ENCODE measurements around the gene ZC3HAV1.
"Not testable (repeated sequence)": the region's sequence is repeated elsewhere in the genome, so short reads cannot be mapped to it uniquely, and the experiment has no call there.

Gene ZC3HAV1

DNA sequence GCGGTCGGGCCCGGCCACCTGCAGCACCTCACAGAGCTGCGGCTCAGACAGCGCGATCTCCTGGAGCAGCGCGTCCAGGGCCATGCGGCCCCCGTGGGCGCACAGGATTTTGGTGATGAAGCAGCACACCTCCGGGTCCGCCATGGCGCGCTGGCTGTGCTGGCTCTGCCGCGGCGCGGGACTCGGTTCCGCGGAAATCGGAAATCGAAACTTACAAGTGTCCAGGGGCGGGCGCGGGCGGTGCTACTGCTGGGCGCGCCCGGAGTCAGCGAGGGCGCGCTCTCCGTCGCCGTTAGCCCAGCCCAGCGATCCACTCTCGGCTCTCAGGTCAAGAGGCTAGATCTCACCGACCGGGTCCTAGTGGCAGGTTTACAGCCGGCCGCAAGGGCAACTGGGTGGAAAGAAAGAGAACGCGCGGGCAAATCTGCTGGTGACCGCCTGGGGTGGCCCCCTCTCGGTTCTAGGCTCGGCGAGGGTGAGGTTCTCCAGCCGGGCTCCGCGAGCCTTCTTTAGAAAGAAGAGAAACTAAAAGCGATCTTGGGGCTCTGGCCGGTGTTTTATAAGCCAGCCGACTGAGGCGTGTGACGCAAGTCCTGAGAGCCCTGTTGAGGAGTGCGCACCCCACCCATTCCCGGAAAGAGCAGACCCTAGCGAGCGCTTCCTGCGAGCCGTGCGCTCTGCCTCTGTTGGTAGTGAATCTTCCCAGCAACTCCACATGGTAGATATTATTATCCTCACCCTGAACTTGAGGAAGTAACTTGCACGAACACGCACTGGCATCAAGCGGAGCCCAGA, at the start of gene ZC3HAV1:
ZC3HAV1 (minus strand) TSS at position 533 of the 795 bp plus-strand sequence; CDS start at position 144, 389 bp downstream.
- peak within 1 kb of the TSS; percentile 88 for H3K27ac ChIP-seq (ENCODE audit: low read length)
- H3K36me3 ChIP-seq (ENCODE audit: control insufficient read depth in 2 of 2, insufficient read depth in 2 of 2, low read length in 2 of 2) = no peaks in the 10 kb centered on the region
- no peaks in the 10 kb centered on the region for H3K27me3 ChIP-seq (ENCODE audit: control insufficient read depth in 1 of 2, insufficient read depth in 2 of 2, low read length in 2 of 2)
- peaks cover 12% of the 10 kb centered on the region for H3K4me1 ChIP-seq (ENCODE audit: control insufficient read depth, insufficient read depth, low read length)
- H3K4me3 ChIP-seq (ENCODE audit: low read length in 2 of 2) = peak within 1 kb of the TSS; percentile 93 to 95
- no peaks in the 10 kb centered on the region for H3K9me3 ChIP-seq (ENCODE audit: control insufficient read depth in 2 of 2, low read length in 2 of 2)
- peak within 1 kb of the TSS; percentile 73 to 90 for H3K9ac ChIP-seq (ENCODE audit: low read length in 2 of 2)

DNA sequence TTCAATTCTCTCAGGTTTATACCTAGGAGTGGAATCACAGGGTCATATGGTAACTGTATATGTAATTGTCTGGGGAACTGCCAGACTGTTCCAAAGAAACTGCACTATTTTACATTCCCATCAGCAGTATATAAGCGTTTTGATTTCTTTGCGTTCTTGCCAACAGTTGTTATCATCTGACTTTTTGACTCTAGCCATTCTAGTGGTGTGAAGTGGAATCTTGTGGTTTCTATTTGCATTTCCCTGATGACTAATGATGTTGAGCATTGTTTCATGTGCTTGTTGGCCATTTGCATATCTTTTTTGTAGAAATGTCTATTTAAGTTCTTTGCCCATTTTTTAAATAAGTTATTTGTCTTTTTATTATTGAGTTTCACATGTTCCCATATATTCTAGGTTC, 44.3 kb upstream of the ZC3HAV1 start:
- Histone ChIP-seq H3K27me3 (ENCODE audit: control insufficient read depth in 1 of 2, insufficient read depth in 2 of 2, low read length in 2 of 2) (no peaks in the 10 kb centered on the region), H3K9ac (ENCODE audit: low read length in 2 of 2) (no peak overlapping the region)

GRCh38 chr7:139152149-139152548, 42.6 kb upstream of the ZC3HAV1 start:
- Histone ChIP-seq H3K27ac (ENCODE audit: low read length) (no peak overlapping the region), H3K27me3 (ENCODE audit: control insufficient read depth in 1 of 2, insufficient read depth in 2 of 2, low read length in 2 of 2) (no peaks in the 10 kb centered on the region), H3K4me3 (ENCODE audit: low read length in 2 of 2) (no peak overlapping the region), H3K36me3 (ENCODE audit: control insufficient read depth in 2 of 2, insufficient read depth in 2 of 2, low read length in 2 of 2) (peaks cover 0 to 4% of the 10 kb centered on the region in 2 donors), H3K4me1 (ENCODE audit: control insufficient read depth, insufficient read depth, low read length) (no peaks in the 10 kb centered on the region), H3K9me3 (ENCODE audit: control insufficient read depth in 2 of 2, low read length in 2 of 2) (no peaks in the 10 kb centered on the region), H3K9ac (ENCODE audit: low read length in 2 of 2) (no peak overlapping the region)

More for the DNA sequence above, 44.3 kb upstream of the ZC3HAV1 start:
- Histone ChIP-seq H3K4me1 (ENCODE audit: control insufficient read depth, insufficient read depth, low read length) (no peaks in the 10 kb centered on the region), H3K27ac (ENCODE audit: low read length) (no peak overlapping the region), H3K36me3 (ENCODE audit: control insufficient read depth in 2 of 2, insufficient read depth in 2 of 2, low read length in 2 of 2) (no peaks in the 10 kb centered on the region), H3K4me3 (ENCODE audit: low read length in 2 of 2) (no peak overlapping the region), H3K9me3 (ENCODE audit: control insufficient read depth in 2 of 2, low read length in 2 of 2) (no peaks in the 10 kb centered on the region)

DNA sequence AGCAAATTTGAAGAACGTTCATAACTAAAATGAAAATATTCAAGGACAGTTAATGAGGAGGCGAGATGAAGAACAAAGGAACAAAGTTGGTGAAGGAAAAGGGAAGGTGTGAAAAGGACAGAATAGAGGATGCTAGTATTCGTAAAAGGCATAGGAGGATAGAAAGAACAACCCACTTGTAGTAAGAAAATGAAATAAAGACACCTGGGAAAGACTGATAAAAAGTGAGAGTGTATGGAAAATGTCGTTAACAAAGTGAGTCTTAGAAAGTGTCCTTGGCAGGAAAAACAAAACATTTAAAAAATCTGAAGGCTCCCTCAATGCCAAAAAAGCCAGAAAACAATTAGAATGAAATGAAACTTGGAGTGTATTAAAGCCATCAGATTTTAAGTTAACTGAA, 29.6 kb upstream of the ZC3HAV1 start:
- Histone ChIP-seq H3K27ac (ENCODE audit: low read length) (no peak overlapping the region), H3K4me1 (ENCODE audit: control insufficient read depth, insufficient read depth, low read length) (no peaks in the 10 kb centered on the region), H3K9ac (ENCODE audit: low read length in 2 of 2) (no peak overlapping the region), H3K27me3 (ENCODE audit: control insufficient read depth in 1 of 2, insufficient read depth in 2 of 2, low read length in 2 of 2) (no peaks in the 10 kb centered on the region), H3K4me3 (ENCODE audit: low read length in 2 of 2) (no peak overlapping the region), H3K9me3 (ENCODE audit: control insufficient read depth in 2 of 2, low read length in 2 of 2) (no peaks in the 10 kb centered on the region), H3K36me3 (ENCODE audit: control insufficient read depth in 2 of 2, insufficient read depth in 2 of 2, low read length in 2 of 2) (peaks cover 0 to 3% of the 10 kb centered on the region in 2 donors)

DNA sequence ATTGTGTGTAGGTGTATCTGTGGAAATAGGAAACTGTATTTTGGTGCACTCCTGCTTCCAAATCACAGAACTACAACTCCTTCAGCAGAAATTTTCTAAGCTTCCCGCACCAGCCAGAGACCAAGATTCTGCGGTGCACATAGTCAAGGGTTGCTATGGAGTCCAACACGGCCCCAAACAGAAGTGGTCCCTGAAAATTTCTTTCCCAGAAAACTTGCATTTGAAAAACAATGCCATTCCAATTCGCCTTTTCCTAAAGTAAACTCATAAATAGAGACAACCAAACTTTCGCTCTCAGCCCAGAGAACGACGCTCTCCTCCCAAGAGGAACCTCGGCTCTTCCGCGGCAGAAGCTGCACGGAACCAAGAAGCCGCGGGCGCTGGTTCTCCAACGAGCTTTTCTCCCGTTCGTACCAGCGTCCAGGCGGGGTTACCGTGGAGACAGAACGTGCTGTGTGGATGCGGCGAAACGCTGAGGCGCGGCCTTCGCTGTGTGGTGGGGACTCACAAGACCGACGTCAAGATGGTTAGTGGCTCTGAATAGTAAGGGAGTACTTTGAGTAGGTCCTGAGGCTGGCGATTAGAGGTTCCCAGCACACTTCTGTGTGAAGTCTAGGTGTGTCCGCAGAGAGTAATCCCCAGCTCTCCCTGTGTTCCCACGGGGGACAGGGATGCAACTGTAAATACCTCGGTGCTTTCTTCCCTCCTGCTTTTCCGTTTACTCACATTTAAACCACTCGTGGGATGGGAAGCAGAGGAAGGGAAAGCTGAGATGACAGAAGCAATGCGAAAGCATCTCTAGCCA, 24.0 kb upstream of the ZC3HAV1 start:
- Histone ChIP-seq H3K9me3 (ENCODE audit: control insufficient read depth in 2 of 2, low read length in 2 of 2) (no peaks in the 10 kb centered on the region), H3K9ac (ENCODE audit: low read length in 2 of 2) (peak overlapping the region; percentile 76 to 84), H3K27me3 (ENCODE audit: control insufficient read depth in 1 of 2, insufficient read depth in 2 of 2, low read length in 2 of 2) (no peaks in the 10 kb centered on the region), H3K4me3 (ENCODE audit: low read length in 2 of 2) (peak overlapping the region; percentile 88), H3K36me3 (ENCODE audit: control insufficient read depth in 2 of 2, insufficient read depth in 2 of 2, low read length in 2 of 2) (no peaks in the 10 kb centered on the region), H3K4me1 (ENCODE audit: control insufficient read depth, insufficient read depth, low read length) (no peaks in the 10 kb centered on the region), H3K27ac (ENCODE audit: low read length) (peak overlapping the region; percentile 53)

GRCh38 chr7:139132887-139133286, 23.4 kb upstream of the ZC3HAV1 start:
- H3K36me3 ChIP-seq (ENCODE audit: control insufficient read depth in 2 of 2, insufficient read depth in 2 of 2, low read length in 2 of 2) = no peaks in the 10 kb centered on the region
- H3K27me3 ChIP-seq (ENCODE audit: control insufficient read depth in 1 of 2, insufficient read depth in 2 of 2, low read length in 2 of 2) = no peaks in the 10 kb centered on the region
- peak overlapping the region; percentile 88 for H3K4me3 ChIP-seq (ENCODE audit: low read length in 2 of 2)
- peak overlapping the region; percentile 53 for H3K27ac ChIP-seq (ENCODE audit: low read length)
- H3K4me1 ChIP-seq (ENCODE audit: control insufficient read depth, insufficient read depth, low read length) = no peaks in the 10 kb centered on the region
- peak overlapping the region; percentile 76 to 84 for H3K9ac ChIP-seq (ENCODE audit: low read length in 2 of 2)
- no peaks in the 10 kb centered on the region for H3K9me3 ChIP-seq (ENCODE audit: control insufficient read depth in 2 of 2, low read length in 2 of 2)

DNA sequence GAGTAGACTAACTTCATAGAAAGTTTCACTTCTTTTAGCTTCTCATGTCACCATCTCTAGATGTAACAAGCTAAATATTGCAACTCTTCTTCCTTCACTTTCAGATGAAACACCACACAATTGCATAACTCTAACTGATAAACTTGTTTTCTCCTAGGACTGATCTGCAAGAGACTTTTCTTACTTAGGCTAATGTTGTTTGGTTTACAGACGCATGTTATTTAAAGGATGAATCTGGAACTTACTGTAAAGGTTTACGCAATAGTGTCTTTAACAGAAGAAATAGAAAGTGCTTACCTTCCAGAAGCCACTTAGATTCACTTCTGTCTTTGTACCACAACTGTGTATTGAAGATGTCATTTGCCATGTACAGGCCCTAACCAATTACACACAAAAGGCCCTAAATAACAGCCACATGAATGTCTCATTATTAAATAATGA, 22.1 kb upstream of the ZC3HAV1 start:
- Histone ChIP-seq H3K27ac (ENCODE audit: low read length) (no peak overlapping the region), H3K4me3 (ENCODE audit: low read length in 2 of 2) (no peak overlapping the region), H3K9ac (ENCODE audit: low read length in 2 of 2) (no peak overlapping the region), H3K27me3 (ENCODE audit: control insufficient read depth in 1 of 2, insufficient read depth in 2 of 2, low read length in 2 of 2) (no peaks in the 10 kb centered on the region), H3K4me1 (ENCODE audit: control insufficient read depth, insufficient read depth, low read length) (no peaks in the 10 kb centered on the region), H3K36me3 (ENCODE audit: control insufficient read depth in 2 of 2, insufficient read depth in 2 of 2, low read length in 2 of 2) (no peaks in the 10 kb centered on the region), H3K9me3 (ENCODE audit: control insufficient read depth in 2 of 2, low read length in 2 of 2) (no peaks in the 10 kb centered on the region)

DNA sequence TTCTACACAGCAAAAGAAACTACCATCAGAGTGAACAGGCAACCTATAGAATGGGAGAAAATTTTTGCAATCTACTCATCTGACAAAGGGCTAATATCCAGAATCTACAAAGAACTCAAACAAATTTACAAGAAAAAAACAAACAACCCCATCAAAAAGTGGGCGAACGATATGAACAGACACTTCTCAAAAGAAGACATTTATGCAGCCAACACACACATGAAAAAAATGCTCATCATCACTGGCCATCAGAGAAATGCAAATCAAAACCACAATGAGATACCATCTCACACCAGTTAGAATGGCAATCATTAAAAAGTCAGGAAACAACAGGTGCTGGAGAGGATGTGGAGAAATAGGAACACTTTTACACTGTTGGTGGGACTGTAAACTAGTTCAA, 20.3 kb upstream of the ZC3HAV1 start:
- H3K9ac ChIP-seq (ENCODE audit: low read length in 2 of 2); H3K36me3 ChIP-seq (ENCODE audit: control insufficient read depth in 2 of 2, insufficient read depth in 2 of 2, low read length in 2 of 2); H3K27ac ChIP-seq (ENCODE audit: low read length): not testable (repeated sequence)

DNA sequence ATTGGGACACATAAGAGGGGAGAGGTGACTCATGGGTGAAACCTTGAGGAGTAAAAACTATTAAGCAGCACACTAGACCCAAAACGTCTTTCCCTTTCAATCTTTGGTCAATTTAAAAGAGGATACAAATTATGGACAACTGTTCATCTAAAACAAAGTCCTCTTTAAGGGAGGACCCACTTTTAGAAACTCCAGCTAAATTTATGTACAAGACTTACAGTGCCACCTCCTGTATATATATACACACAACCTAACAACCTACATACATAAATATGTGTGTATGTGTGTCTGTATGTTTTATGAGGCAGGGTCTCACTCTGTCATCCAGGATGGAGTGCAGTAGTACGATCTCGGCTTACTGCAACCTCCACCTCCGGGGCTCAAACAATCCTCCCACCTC, 18.1 kb upstream of the ZC3HAV1 start:
- H3K9me3 ChIP-seq (ENCODE audit: control insufficient read depth in 2 of 2, low read length in 2 of 2) = no peaks in the 10 kb centered on the region
- peaks cover 0 to 2% of the 10 kb centered on the region in 2 donors for H3K27me3 ChIP-seq (ENCODE audit: control insufficient read depth in 1 of 2, insufficient read depth in 2 of 2, low read length in 2 of 2)
- no peak overlapping the region for H3K27ac ChIP-seq (ENCODE audit: low read length)
- no peak overlapping the region for H3K4me3 ChIP-seq (ENCODE audit: low read length in 2 of 2)
- no peak overlapping the region for H3K9ac ChIP-seq (ENCODE audit: low read length in 2 of 2)
- H3K36me3 ChIP-seq (ENCODE audit: control insufficient read depth in 2 of 2, insufficient read depth in 2 of 2, low read length in 2 of 2) = no peaks in the 10 kb centered on the region
- H3K4me1 ChIP-seq (ENCODE audit: control insufficient read depth, insufficient read depth, low read length) = no peaks in the 10 kb centered on the region

More for the DNA sequence above, 20.3 kb upstream of the ZC3HAV1 start:
- H3K9me3 ChIP-seq (ENCODE audit: control insufficient read depth in 2 of 2, low read length in 2 of 2); H3K4me1 ChIP-seq (ENCODE audit: control insufficient read depth, insufficient read depth, low read length); H3K27me3 ChIP-seq (ENCODE audit: control insufficient read depth in 1 of 2, insufficient read depth in 2 of 2, low read length in 2 of 2); H3K4me3 ChIP-seq (ENCODE audit: low read length in 2 of 2): not testable (repeated sequence)

DNA sequence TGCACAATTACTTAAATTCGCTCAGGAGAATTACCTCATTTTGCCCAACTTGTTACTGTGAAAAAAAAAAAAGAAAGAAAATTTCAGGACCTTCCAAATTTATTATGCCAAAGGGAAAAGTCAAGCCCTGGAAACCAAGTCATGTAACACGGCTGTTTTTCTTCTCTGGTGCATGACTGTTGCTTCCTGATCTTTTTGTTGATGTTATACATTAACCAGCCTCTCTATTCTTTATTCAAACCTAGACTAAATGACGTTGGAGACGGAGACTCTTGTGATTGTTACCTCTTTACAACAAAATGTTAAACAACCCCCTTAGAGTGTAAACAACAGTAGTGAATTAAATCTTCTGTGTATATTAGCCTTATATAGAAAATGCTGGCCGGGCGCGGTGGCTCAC, 16.1 kb upstream of the ZC3HAV1 start:
- H3K27ac ChIP-seq (ENCODE audit: low read length) = no peak overlapping the region
- no peaks in the 10 kb centered on the region for H3K4me1 ChIP-seq (ENCODE audit: control insufficient read depth, insufficient read depth, low read length)
- H3K4me3 ChIP-seq (ENCODE audit: low read length in 2 of 2) = no peak overlapping the region
- no peaks in the 10 kb centered on the region for H3K9me3 ChIP-seq (ENCODE audit: control insufficient read depth in 2 of 2, low read length in 2 of 2)
- no peak overlapping the region for H3K9ac ChIP-seq (ENCODE audit: low read length in 2 of 2)
- peaks cover 0 to 5% of the 10 kb centered on the region in 2 donors for H3K27me3 ChIP-seq (ENCODE audit: control insufficient read depth in 1 of 2, insufficient read depth in 2 of 2, low read length in 2 of 2)
- H3K36me3 ChIP-seq (ENCODE audit: control insufficient read depth in 2 of 2, insufficient read depth in 2 of 2, low read length in 2 of 2) = no peaks in the 10 kb centered on the region

Data from stomach smooth muscle (tissue), 2 donors.